K562 (cell line): Measurements from ENCODE around the gene HEXD. TPM values are rescaled to one million over a fixed set of nuclear protein-coding genes. Genes with fewer than 3 reads are reported as not detected.
A peak's percentile ranks its signal among the peaks of the same experiment; 100 is the strongest.
"Not testable (repeated sequence)": the region's sequence is repeated elsewhere in the genome, so short reads cannot be mapped to it uniquely, and the experiment has no call there.

Source experiments
- ATAC-seq: fragments of 200-7000 bp; cut with Tn5 transposase; 3 replicates; pipeline ENCODE4 v1.9.1; 2020; ENCODE audit warnings: moderate library complexity
- BruUV-seq: library from RNA; stranded (reverse); fragments of 400-500 nt; replicated peaks from 2 replicates; lab custom pipeline; 2021; lab: Mats Ljungman, UMichigan
- CTCF ChIA-PET: fragments of 300-600 bp; formaldehyde crosslinking; extraction: SDS; loops from one replicate; lab custom pipeline; 2021; ENCODE audit warnings: low intra/inter-chr PET ratio; lab: Yijun Ruan, JAX
- POLR2A ChIA-PET: fragments of 300-600, 350-650 bp; sonication (Branson Sonifier 250); formaldehyde crosslinking; extraction: SDS; loops from one replicate; lab custom pipeline; 2021; ENCODE audit warnings: antibody characterized with exemption, inconsistent platforms; lab: Yijun Ruan, JAX
- DNase-seq, 4 experiments: peaks; one replicate each; pipeline versions ENCODE4 v3.0.0 to v3.0.0-alpha.2; 2011 to 2018; ENCODE audit warnings: low spot score in 3 of 4, mixed read lengths in 3 of 4; ENCODE audit errors: extremely low read depth in 1 of 4
- FAIRE-seq: peaks from 2 replicates; lab custom pipeline; 2011; peaks lifted over from hg19 to GRCh38; lab: Jason Lieb, UNC
- H2AFZ ChIP-seq: 2 replicates; pipeline ENCODE4 v1.6.0; 2011; ENCODE audit warnings: low read depth, low read length, control low read depth, inconsistent platforms
- H3K27ac ChIP-seq: fragments of 200-600 bp; 3 replicates; pipeline ENCODE4 v1.8.0; 2011; ENCODE audit warnings: low read depth, mild to moderate bottlenecking, control low read depth, inconsistent platforms, low read length, moderate library complexity, mixed read lengths; ENCODE audit errors: extremely low read depth
- H3K27me3 ChIP-seq, 2 experiments: fragments of 300-600 bp in 1 of 2; 2 replicates in 1 of 2; 3 replicates in 1 of 2; pipeline versions ENCODE4 v1.6.0 to v1.8.0; 2011; ENCODE audit warnings: inconsistent platforms in 2 of 2, low read length in 2 of 2, mild to moderate bottlenecking in 1 of 2, mixed read lengths in 1 of 2, moderate library complexity in 1 of 2; ENCODE audit not compliant: control insufficient read depth in 2 of 2, insufficient read depth in 2 of 2
- H3K36me3 ChIP-seq: fragments of 300-600 bp; 3 replicates; pipeline ENCODE4 v1.8.0; 2011; ENCODE audit warnings: mild to moderate bottlenecking, low read length, inconsistent platforms; ENCODE audit not compliant: control insufficient read depth, insufficient read depth
- H3K4me1 ChIP-seq, 2 experiments: fragments of 200-600 bp in 1 of 2; replicated peaks in 1 of 2; 2 replicates in 1 of 2; 3 replicates in 1 of 2; pipeline versions ENCODE4 v1.5.1 to v1.8.0; 2011; ENCODE audit warnings: inconsistent platforms in 2 of 2, low read length in 2 of 2, mild to moderate bottlenecking in 1 of 2, mixed read lengths in 1 of 2, moderate library complexity in 1 of 2; ENCODE audit not compliant: control insufficient read depth in 2 of 2, insufficient read depth in 2 of 2
- H3K4me2 ChIP-seq: 2 replicates; pipeline ENCODE4 v1.6.1; 2011; ENCODE audit warnings: low read length, control low read depth, inconsistent platforms, mixed read lengths; ENCODE audit not compliant: insufficient read depth
- H3K4me3 ChIP-seq: fragments of 200-600 bp; sonication (generic), shearing (Covaris generic); 2 replicates; pipeline ENCODE4 v1.5.1; 2016; ENCODE audit warnings: control low read depth, inconsistent platforms
- H3K79me2 ChIP-seq: fragments of 200-600 bp; 3 replicates; pipeline ENCODE4 v1.8.0; 2011; ENCODE audit warnings: low read length, inconsistent platforms; ENCODE audit not compliant: control insufficient read depth, insufficient read depth
- H3K9ac ChIP-seq, 2 experiments: 2 replicates each; pipeline versions ENCODE4 v1.6.0 to v1.6.1; 2011; ENCODE audit warnings: low read depth in 2 of 2, low read length in 2 of 2, control low read depth in 1 of 2, inconsistent platforms in 1 of 2, mild to moderate bottlenecking in 1 of 2, mixed read lengths in 1 of 2; ENCODE audit not compliant: insufficient read depth in 1 of 2
- H3K9me1 ChIP-seq: one replicate; pipeline ENCODE4 v1.6.0; 2011; ENCODE audit warnings: inconsistent platforms, mild to moderate bottlenecking, low read length, moderate library complexity; ENCODE audit not compliant: control insufficient read depth, insufficient read depth
- H3K9me3 ChIP-seq: replicated peaks from 2 replicates; pipeline ENCODE4 v1.5.1; 2011; ENCODE audit warnings: low read depth, low read length, inconsistent platforms; ENCODE audit not compliant: control insufficient read depth, insufficient read depth
- H4K20me1 ChIP-seq: replicated peaks from 2 replicates; pipeline ENCODE4 v1.6.1; 2011; ENCODE audit warnings: low read length, inconsistent platforms, mixed read lengths; ENCODE audit not compliant: control insufficient read depth, insufficient read depth
- CEBPG ChIP-seq, 3 experiments: fragments of 200-800 bp in 1 of 3; sonication (Bioruptor generic) in 1 of 3; sonication (generic) in 1 of 3; formaldehyde crosslinking in 1 of 3; IDR thresholded peaks in 2 of 3; conservative IDR thresholded peaks in 1 of 3; 2 replicates each; pipeline versions ENCODE4 v1.6.1 to v1.8.0; 2016 to 2022; ENCODE audit warnings: missing compliant biosample characterization in 2 of 3, missing genetic modification characterization in 2 of 3, mild to moderate bottlenecking in 1 of 3, missing genetic modification reagents in 1 of 3
- CHD1 ChIP-seq: fragments of 200-600 bp; sonication (generic); IDR thresholded peaks from one replicate; pipeline ENCODE4 v1.6.1; 2012; ENCODE audit warnings: mild to moderate bottlenecking, moderate library complexity, low read length, inconsistent platforms
- CREM ChIP-seq: IDR thresholded peaks from 2 replicates; pipeline ENCODE4 v1.6.1; 2014; ENCODE audit warnings: antibody characterized with exemption, low read depth
- HDAC6 ChIP-seq: IDR thresholded peaks from 2 replicates; pipeline ENCODE4 v1.6.1; 2012; ENCODE audit warnings: low read depth, mild to moderate bottlenecking, control low read depth, inconsistent platforms, low read length, moderate library complexity
- RERE ChIP-seq: sonication (generic); formaldehyde crosslinking; IDR thresholded peaks from 2 replicates; pipeline ENCODE4 v1.8.0; 2023; ENCODE audit warnings: missing genetic modification reagents, mild to moderate bottlenecking, borderline replicate concordance
- TFAM ChIP-seq: fragments of 250-450 bp; sonication (Bioruptor Pico); conservative IDR thresholded peaks from 2 replicates; pipeline ENCODE4 v1.5.0; 2021; ENCODE audit warnings: mild to moderate bottlenecking, moderate library complexity
- THAP7 ChIP-seq: fragments of 250-450 bp; sonication (Bioruptor Pico); IDR thresholded peaks from 2 replicates; pipeline ENCODE4 v1.5.0; 2021
- WGBS: fragments of 100-300 bp; shearing (Covaris generic); methylation state at CpG from one replicate; pipeline ENCODE4 v1.1.6; 2016; ENCODE audit warnings: low coverage, mixed read lengths; ENCODE audit not compliant: insufficient coverage; ENCODE audit errors: missing lambda C conversion rate; 5-methylcytosine and 5-hydroxymethylcytosine counted together
- in situ Hi-C: fragments of 300-500 bp; cut with MboI; formaldehyde crosslinking; loops from 4 replicates; pipeline ENCODE4 v1.15.0; 2018; ENCODE audit warnings: inconsistent platforms, mixed read lengths
- intact Hi-C: fragments of 100-400 bp; cut with micrococcal nuclease; formaldehyde crosslinking; loops from 2 replicates; pipeline ENCODE4 v1.14.2; 2022
- polyA plus RNA-seq, 8 experiments: library from polyadenylated mRNA; depleted of rRNA in 4 of 8; stranded (reverse) in 5 of 8; unstranded in 3 of 8; fragments of >200 nt; fragmentation: Nextera tagmentation in 2 of 8; fragmentation: Illumina TruSeq in 1 of 8; extraction: Ambion mirVana in 2 of 8; extraction: Trizol in 1 of 8; gene quantifications; 2 replicates each; pipeline versions ENCODE4 v1.2.1 to v1.2.3, GENCODE V29; 2011 to 2014; ENCODE audit warnings: inconsistent platforms in 1 of 8, missing spikeins in 1 of 8
- total RNA-seq, 7 experiments: library from RNA; depleted of rRNA in 6 of 7; stranded (reverse); fragments of >200 nt in 6 of 7; fragmentation: Illumina TruSeq in 2 of 7; extraction: Trizol in 2 of 7; gene quantifications; 2 replicates each; pipeline versions ENCODE4 v1.2.1 to v1.2.3, GENCODE V29; 2011 to 2021; ENCODE audit warnings: low replicate concordance in 1 of 7

HEXD gene
- total and polyA plus RNA-seq, 9 of the 15 experiments (the other 6 are each of a cell fraction or from before 2014, with no cell fraction given), result 1.0 to 25.3 (median 10.0) TPM

GRCh38 chr17:82458885-82459424 lies 40.8 kb downstream of the HEXD start (continued):
- TF ChIP-seq RERE, result no peak
- TF ChIP-seq CHD1, result peak; percentile 57
- TF ChIP-seq CEBPG (CRISPR knock-in tag; IDR thresholded peaks at IDR 0.05), result no peak
- TF ChIP-seq CEBPG (tag; conservative IDR thresholded peaks at IDR 0.05 in 1 of 2, IDR thresholded peaks at IDR 0.05 in 1 of 2), result no peak
- no peak for TF ChIP-seq TFAM
- TF ChIP-seq THAP7, result 0 out of 2 replicates have a peak, but pooled peaks have one; percentile 68
- TF ChIP-seq CREM, result peak; percentile 8; the same call in 1 of the 2 replicates
- TF ChIP-seq HDAC6, result no peak

GRCh38 chr17:82459936-82460335 lies 41.8 kb downstream of the HEXD start:
- Histone ChIP-seq H3K79me2 (peaks cover 61% of the 10 kb centered on the region), H3K4me2 (peak overlapping the region; percentile 89), H3K4me1 (peaks cover 65 to 79% of the 10 kb centered on the region in 2 experiments), H3K36me3 (peaks cover 49% of the 10 kb centered on the region), H3K9ac (peak overlapping the region; percentile 46 to 96; a peak in 2 of 4 replicates), H3K4me3 (peak overlapping the region; percentile 83)
- H3K27me3 ChIP-seq, H3K9me1 ChIP-seq, DNase-seq, BruUV-seq, H3K9me3 ChIP-seq, CTCF ChIA-PET, in situ Hi-C loops, ATAC-seq, H3K27ac ChIP-seq, FAIRE-seq, H4K20me1 ChIP-seq, H2AFZ ChIP-seq: not testable (repeated sequence)
- intact Hi-C loops, result loop anchor here (5.0 kb wide), 2 partner anchors 32 to 92 kb away; no protein-coding TSS in a partner anchor
- POLR2A ChIA-PET, result interaction anchor here (0.6 to 1.0 kb wide), 3 partner anchors 8 to 13 kb away, joined by 3 read pairs; no protein-coding TSS in a partner anchor
- 80% methylated on average over 9 of the region's 9 CpGs for WGBS
